AG08395 (cell line): ENCODE results near the gene NFASC.
A peak's percentile ranks its signal among the peaks of the same experiment; 100 is the strongest.

Experiments used
- DNase-seq: peaks from one replicate; pipeline ENCODE4 v3.0.0; 2012; ENCODE audit warnings: mixed read lengths, low spot score

The NFASC gene

DNA sequence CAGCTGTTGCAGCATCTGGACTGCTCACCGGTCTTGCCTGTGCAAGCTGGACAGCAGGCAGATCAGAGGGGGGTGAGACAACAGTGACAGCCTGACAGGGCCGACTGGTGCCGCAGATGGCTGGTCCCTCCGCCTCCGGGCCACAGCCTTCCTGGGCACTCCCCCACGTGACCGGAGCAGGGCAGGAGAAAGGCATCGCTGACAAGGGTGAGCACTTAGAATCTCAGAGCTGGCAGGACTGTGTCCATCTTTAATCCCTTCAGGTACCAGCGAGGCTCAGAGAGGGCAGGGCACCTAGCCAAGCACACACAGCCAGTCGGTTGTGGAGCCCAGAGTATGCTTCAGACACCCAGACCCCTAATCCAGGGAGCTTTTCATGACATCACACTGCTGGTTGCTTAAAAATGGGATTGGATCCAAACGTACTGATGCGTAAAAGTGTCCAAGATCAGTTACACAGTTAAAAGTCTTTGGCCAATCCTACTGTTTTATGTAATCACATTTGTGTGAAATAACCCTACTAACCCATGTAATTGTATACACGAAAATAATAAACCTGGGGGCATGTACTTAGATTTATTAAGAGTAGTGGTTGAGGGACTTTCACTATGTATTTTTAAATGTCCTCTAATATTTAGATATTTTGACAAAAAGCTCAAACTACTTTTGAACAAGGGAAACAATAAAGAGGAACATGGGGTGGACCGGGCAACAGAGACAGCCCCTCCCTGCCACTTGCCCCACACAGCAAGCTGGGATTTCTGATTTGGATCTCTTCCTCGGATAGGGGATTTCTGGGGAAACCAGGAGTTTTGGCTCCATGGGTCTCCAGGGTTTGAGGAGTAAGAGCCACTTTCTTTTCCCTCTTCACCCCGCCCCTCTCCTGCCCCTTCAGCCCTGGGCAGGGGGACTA, 171.6 kb downstream of the NFASC start:
- no peak for DNase-seq

DNA sequence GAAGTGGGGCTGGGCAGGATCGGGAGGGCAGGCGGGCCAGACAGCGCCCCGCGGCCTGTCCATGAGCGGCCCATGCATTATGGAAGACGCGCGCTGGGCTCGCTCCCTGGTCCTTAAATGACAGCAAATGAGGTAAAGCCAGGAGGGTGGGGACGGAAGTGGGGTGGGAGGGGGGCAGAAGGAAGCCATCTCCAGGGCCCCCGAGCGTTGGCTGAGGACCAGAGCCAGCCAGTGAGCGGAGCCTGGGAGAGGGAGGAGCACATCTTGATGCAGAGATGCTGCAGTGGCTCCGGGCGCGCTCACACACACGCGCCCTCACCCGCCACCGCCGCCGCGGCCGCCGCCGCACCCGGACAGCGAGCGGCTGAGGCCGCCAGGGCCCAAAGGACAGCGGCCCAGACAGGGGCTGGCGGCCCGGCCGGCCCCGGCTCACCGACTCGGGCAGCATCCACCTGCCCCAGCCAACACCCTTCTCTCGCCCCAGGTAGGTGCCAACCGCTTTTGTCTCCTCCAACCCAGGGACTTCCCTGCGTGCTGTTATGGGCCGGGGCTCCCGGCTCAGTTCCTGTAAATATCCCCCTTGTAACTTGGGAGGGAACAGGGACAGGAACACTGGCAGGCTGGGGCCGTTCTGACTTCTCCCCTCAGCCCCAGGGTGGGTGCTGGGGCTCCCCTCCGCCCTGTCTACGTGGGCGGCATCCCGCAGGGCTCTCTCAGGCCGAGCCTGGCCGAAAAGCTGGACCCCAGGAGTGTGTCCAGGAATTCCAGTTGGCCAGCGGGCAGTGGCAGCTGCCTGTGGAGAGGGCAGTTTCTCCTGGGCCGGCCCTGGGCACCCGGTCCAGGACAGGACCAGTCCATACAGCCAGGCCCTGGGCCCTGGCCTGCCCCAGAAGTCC, 172.5 kb downstream of the NFASC start, which contains the start of gene CNTN2:
Gene CNTN2, plus strand, starts transcription at position 302 of the 896 bp plus-strand sequence. CDS start 9,974 bp downstream, outside the sequence.
- no peak for DNase-seq

DNA sequence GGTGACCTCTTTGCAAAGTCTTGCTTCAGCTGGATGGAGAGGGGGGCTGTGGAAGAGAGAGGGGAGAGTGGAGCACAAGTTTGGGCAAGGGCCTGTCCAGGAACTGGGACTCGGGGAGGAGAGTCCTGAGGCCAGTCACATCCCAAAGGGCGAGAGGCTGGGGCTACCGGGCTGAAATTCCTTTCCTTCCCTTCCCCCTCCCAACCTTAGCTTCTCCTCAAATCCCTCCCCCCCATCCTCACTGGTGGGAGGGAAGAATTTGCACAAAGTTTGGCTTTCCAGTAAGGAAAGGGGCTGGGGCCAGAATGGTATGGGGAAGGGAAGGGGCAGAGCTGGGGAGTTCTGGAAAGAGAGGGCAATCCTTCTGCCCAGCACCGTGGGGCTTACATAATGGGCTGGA, 173.2 kb downstream of the NFASC start:
- no peak for DNase-seq

DNA sequence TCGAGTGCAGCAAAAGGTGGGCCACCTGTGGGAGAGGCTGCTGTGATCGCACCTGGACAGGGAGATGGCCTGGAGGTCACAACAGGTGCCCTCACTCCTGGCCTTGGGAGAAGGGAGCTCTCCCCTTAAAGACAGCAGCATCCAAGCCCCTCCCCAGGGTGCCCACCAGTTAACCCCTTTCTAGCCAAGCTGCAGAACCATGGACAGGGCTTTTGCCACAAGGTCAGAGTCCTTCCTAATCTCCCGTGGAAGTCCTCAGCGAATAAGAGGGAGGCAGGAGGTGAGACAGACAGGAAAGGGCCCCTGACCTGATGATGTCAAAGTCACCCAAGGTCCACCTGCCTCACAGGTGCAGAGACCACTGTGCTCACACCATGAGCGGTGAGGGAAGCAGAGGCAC, 174.1 kb downstream of the NFASC start:
- no peak for DNase-seq

DNA sequence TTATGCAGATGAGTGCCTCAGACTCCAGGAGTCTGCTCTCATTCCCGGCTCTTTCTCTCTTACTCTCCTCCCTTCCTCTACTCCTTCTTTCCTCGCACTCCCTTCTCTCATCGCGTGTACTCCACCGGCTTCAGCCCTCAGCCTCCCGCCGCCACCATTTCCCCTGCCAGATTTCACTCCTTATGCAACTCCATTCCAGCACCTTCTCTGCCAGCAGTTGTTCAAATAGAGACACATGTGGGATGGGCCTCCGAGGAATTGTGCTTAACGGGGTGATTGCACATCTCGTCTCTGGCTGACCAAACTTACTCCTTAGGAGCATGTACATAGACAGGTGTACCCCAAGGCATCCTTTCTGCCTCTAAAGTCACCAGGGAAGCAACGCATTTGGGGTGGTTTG, 174.5 kb downstream of the NFASC start:
- DNase-seq = no peak

DNA sequence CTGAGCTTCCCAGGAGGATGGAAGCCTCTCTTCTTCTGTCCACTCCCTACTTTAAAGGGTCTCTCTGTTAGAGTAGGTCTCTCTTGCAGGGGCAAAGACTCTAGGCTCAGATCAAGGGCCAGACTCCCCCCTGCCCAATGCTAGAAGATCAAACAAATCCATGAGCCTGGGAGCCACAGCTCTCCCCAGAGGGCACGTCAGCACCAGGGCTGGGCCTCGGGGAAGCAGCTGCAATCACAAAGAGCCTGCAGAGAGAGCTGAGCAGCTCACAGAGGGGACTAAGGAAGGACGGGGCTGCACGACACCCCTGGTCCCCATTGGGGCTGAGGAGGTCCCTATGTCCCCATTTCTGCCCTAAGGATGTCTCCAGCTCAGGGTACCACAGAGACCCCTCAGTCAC, 176.2 kb downstream of the NFASC start:
- no peak for DNase-seq

DNA sequence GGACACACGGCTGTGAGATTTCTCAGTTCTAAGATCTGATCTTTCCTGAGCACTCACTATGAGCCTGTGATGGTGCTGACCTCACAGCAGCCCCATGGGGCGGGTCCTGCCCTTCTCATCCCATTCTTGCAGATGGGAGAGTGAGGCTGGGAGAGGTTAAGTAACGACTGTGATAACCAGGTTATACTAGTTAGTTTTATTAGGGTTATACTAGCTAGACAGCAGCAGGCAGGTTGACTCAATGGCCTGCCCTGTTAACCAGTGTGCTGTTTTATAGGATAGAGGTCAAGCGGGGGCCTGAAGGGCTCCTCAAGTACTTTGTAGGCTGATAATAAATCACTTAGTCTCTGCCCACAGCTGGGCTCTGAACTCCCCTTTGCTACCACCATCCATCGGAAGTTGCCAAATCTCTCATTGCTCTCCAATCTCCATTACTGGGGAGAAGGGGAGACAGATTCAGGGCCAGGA, 177.1 kb downstream of the NFASC start:
- no peak for DNase-seq

DNA sequence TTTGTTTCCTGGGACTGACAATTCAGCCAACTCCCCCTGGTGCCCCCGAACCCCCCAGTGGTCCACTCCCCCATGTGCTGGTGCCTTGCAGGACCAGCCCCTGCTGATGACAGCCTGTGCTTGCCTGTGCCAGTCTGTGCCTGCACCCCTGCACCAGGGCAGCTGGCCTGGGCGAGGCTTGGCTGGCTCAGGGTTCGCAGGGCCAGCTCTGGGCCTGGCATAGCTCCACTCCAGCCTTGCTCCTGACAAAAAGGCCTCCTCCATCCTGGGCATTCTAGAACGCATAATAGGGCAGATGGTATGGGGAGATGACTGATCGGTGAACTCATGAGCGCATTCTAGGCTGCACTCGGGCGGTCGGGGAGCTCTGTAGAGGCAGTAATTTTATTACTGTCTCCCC, 177.7 kb downstream of the NFASC start:
- no peak for DNase-seq

DNA sequence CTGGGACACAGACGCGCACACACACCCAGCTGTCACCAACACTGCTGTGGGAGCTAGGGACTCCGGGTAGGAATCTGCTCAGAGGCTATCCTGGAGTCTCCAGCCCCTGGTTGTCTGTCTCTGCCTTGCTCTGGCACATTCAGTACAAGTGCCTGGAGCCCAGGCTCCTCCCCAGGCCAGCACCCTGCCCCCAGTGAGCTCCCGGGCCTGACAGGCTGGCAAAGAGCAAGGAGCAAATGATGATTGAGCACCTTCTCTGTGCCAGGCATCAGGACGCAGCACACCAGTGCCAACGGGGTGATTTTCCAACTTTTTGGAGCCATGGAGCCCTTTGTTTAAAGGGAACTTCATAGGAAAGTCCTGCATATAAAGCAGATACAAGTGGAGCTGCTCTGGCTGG, 178.8 kb downstream of the NFASC start:
- DNase-seq = no peak

DNA sequence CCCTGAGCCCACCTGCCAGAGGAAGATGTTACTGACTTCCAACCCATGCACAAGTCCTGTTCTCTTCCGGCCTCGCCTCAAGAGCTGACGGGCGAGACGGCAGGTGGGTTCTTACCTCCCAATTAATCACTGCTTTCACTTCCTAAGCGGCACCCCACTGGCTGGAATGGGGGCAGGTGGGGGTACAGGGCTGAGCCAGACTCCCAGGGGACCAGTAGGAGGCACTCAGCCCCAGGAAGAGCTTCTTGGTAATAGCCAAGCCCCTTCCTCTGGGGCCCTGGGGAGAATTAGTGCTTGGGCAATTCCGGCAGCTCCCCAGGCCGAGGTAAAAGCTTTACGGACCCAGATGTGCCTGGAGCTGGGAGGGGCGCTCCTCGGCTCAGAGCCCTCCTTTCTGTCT, 182.0 kb downstream of the NFASC start:
- DNase-seq = no peak

DNA sequence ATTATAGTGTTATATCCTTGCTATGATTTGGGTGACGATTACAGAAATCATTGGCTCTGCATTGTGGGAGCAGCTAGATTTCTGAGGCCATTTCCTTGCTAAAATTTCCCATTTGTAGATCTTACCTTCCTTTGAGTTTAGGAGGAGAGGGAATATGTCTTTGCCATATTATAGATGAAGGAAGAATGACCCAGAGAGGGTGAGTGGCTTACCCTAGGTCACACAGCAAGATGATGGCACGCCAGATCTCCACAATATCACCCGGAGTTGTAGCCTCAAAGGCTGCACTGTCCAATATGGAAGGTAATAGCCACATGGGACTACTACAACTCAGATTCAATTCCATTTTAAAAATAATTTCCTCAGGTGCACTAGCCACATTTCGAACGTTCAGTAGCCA, 182.6 kb downstream of the NFASC start:
- no peak for DNase-seq

DNA sequence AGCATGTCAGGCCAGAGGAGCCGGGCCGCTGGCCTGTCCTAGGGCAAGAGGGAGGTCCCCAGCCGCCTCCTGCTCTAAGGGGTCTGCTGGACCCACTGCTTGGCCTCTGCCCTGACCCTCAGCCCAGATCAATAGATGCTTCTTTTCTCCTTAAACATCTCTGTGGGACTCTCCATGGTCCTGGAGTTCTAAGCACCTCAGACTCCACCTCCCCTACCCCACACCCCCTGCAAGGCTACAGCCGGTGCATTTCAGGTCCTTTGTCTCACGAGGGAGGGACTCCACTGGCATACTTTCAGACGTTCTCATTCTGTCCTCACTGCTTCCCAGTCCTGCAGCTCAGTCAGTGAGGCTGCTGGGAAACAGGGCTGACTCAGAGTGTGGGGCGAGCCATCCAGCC, 183.4 kb downstream of the NFASC start:
- DNase-seq = no peak

DNA sequence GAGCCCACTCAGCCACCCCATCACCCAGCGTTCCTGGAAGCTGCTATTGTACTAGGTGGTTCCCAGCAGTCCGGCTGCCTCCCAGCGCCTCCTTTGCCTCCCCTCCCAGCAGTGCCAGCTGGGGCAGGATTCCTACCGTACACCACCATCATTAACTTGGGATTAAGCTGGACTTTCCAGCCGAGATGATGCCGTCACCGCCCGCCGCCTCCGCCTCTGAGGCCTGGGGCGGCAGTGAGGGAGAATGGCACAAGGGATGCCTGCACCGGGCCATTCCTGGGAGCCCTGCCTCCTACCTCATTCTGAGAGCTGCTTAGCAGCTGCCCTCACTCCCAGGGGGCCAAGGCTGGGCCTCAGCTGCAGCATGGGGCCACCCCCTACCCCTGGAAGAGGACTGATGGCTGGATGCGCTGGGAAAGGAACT, 185.5 kb downstream of the NFASC start:
- no peak for DNase-seq

DNA sequence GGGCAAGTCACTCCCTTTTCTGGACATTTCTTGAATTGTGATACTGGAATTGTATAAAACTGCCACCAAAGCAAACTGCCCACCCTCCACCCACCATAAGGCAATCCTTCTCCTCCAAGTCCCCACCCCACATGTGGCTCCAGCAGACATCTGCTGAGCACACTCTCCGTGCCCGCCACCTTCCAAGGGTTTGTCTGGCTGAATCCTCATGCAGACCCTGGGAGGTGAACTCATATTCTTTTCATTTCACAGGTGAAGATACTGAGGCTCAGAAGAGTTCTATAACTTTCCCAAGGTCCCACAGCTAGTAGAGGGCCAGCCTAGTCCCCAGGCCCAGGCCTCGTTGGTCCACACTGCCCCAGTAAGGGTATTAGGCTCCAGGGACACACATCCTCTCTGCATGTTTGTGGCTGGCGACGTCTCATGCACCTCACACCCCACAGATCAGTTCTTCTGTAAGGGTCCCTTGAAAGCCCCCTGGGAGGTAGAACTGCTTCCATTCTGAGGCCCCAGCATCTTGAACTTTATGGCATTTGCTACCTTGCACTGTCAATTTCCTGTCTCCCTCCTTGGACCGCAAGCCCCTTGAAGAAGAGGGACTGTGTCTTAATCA, 186.4 kb downstream of the NFASC start:
- no peak for DNase-seq

DNA sequence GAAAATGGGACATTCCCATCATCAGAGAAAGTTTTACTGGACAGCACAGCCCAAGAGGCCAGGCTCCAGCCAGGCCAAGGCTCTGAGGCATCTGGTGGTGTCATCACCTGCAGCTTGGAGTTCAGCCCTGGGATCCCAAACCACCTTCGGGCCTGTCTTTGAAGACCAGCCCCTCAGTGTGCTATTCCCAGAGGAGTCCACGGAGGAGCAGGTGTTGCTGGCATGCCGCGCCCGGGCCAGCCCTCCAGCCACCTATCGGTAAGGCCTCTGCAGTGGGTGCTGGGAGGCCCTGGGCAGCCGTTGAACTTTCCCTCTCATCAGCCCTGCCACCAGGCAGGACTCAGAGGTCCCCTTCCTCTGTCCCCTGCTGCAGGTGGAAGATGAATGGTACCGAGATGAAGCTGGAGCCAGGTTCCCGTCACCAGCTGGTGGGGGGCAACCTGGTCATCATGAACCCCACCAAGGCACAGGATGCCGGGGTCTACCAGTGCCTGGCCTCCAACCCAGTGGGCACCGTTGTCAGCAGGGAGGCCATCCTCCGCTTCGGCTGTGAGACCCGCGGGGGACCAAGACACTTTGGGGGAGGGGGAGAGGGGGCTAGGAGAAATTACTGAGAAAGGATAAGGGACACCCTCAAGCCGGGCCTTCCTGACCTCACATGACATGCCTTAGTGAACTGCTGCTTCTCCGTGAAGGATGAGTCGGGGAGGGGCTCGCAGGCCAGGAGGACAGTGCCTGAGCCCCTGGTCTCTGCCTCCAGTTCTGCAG, 187.3 kb downstream of the NFASC start:
- DNase-seq = no peak

DNA sequence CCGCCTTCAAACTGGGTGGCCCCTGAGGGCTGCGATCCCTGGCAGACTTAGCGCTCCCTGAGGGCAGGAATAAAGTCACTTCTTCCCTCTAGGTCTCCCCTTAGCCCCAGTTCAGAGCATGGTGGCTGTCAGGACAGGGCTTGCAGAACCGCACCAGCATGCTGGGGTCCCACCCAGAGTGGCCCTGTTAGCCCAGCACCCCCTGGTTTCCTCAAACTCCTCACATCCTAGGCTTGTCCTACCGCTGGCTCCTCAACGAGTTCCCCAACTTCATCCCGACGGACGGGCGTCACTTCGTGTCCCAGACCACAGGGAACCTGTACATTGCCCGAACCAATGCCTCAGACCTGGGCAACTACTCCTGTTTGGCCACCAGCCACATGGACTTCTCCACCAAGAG, 188.2 kb downstream of the NFASC start:
- DNase-seq = no peak

DNA sequence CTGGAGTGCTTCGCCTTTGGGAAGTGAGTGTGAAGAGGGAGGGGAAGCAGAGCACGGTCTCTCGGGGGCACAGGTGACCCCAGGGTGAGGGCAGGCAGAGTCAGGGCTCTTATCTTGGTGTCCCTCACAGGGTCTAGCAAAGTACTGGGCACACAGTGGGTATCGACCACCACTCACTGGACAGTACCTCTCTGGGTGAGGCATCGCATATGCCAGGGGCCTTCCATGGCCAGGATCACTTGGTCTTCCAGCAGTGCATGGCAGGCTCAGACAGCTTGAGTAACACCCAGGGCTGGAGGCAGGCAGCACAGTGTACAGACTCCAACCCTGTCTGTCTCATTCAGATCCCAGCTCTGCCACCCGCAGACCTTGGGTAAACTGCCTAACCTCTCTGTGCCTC, 189.0 kb downstream of the NFASC start:
- DNase-seq = no peak

DNA sequence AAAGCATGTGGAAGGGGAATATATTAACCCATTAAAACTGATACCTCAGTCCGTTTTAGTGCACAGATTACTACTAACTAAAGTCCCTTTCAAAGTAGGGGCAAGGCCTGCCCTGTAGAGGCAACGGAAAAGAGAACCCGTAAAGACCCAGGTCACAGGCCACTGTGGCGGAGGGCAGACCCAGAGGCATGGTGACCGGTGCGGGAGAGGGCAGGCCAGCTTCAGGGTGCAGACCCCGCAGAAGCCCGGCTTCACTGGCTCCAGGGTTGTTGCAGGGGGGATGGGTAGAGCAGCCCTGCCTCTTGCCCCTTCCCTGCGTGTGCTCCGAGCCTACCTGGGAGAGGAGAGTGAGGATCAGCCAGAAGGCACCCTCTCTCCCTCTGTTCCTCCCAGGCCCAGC, 190.1 kb downstream of the NFASC start:
- no peak for DNase-seq

DNA sequence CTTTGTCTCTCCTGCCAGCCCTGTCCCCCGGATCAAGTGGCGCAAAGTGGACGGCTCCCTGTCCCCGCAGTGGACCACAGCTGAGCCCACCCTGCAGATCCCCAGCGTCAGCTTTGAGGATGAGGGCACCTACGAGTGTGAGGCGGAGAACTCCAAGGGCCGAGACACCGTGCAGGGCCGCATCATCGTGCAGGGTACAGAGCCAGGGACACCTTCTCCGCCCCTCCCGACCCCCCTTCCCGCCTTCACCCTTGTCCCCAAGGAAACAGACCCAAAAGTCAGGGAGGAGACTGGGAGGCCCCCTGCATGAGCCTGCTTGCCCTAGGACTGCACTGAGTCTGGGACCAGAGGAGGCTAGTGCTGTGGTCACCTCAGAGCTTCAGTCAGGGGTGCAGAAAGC, 190.6 kb downstream of the NFASC start:
- DNase-seq = no peak

DNA sequence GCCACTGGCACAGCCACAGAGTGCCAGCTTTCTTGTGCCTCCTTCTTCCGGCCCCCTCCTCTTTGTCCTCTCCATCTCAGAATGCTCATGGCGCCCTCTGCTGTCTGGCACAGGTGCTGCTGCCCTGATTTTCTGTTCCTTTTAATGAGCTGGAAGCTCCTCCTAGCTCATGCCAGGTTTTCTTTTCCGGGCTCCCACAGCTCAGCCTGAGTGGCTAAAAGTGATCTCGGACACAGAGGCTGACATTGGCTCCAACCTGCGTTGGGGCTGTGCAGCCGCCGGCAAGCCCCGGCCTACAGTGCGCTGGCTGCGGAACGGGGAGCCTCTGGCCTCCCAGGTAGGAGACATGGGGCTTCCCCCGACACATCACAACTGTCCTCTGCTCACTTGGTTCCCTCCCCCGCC, 191.0 kb downstream of the NFASC start:
- peak; percentile 74 for DNase-seq

DNA sequence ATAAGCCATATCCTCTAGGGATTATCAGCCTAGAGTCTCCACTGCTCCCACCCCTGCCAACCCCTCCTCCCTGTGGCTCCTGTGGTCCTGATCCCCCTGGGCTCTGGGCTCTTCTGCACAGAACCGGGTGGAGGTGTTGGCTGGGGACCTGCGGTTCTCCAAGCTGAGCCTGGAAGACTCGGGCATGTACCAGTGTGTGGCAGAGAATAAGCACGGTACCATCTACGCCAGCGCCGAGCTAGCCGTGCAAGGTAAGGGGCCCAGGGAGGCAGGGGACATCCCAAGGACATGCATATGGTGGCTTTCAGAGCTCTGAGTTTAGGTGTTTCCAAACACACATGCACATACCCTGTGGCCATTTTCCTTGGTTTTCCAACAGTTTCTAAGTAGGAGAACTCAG, 191.7 kb downstream of the NFASC start:
- no peak for DNase-seq

DNA sequence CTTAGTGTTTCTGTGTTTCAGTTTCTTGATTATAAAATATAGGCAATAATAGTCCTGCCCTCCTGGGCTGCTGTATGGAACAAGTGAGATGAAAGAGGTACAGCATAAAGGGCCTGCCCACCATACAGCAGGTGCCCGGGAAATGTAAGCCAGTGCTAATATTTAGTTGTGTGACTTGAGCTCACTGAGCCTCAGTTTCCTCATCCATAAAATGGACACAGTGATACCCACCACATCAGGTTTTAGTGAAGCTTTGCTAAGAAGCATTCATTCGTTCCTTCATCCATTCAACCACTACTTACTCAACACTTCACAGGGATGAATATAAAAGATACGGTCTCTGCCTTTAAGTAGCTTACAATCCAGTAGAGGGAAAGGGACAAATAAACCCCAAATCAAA, 192.2 kb downstream of the NFASC start:
- DNase-seq = no peak
